GM12878 (cell line): ENCODE measurements around the gene PTP4A1. TPM values are rescaled to one million over a fixed set of nuclear protein-coding genes. Genes with fewer than 3 reads are reported as not detected.

Experiments
- ATAC-seq: fragments of 200-7000 bp; cut with Tn5 transposase; 3 replicates; pipeline ENCODE4 v1.9.1; 2020; ENCODE audit warnings: mild to moderate bottlenecking, moderate library complexity
- BruUV-seq: library from RNA; stranded (reverse); fragments of 400-500 nt; replicated peaks from 2 replicates; lab custom pipeline; 2021; lab: Mats Ljungman, UMichigan
- CTCF ChIA-PET: fragments of 300-600 bp; sonication (Branson Sonifier 250); formaldehyde crosslinking; extraction: SDS; loops from one replicate; lab custom pipeline; 2021; ENCODE audit warnings: inconsistent platforms; lab: Yijun Ruan, JAX
- POLR2A ChIA-PET: fragments of 350-600 bp; formaldehyde crosslinking; extraction: SDS; loops from one replicate; lab custom pipeline; 2021; ENCODE audit warnings: inconsistent platforms; lab: Charles Lee
- RAD21 ChIA-PET: fragments of 300-600 bp; sonication (Branson Sonifier 250); formaldehyde crosslinking; loops from one replicate; lab custom pipeline; 2023; ENCODE audit warnings: antibody characterized with exemption; ENCODE audit not compliant: unreplicated experiment; lab: Charles Lee
- SMC1A ChIA-PET: fragments of 300-600 bp; sonication (Branson Sonifier 250); formaldehyde crosslinking; loops from one replicate; lab custom pipeline; 2023; ENCODE audit not compliant: unreplicated experiment, uncharacterized antibody; lab: Charles Lee
- DNase-seq: peaks from one replicate; pipeline ENCODE4 v3.0.0-alpha.2; 2011; ENCODE audit warnings: low read depth, low spot score
- FAIRE-seq: peaks from 3 replicates; lab custom pipeline; 2011; peaks lifted over from hg19 to GRCh38; lab: Jason Lieb, UNC
- H2AFZ ChIP-seq: 2 replicates; pipeline ENCODE4 v1.6.0; 2011; ENCODE audit warnings: low read depth, low read length, control low read depth; ENCODE audit not compliant: control insufficient read depth
- H3K27ac ChIP-seq: 2 replicates; pipeline ENCODE4 v1.5.1; 2011; ENCODE audit warnings: control low read depth; ENCODE audit not compliant: control insufficient read depth, insufficient read depth
- H3K27me3 ChIP-seq, 2 experiments: replicated peaks in 1 of 2; 2 replicates each; pipeline versions ENCODE4 v1.6.0 to v1.6.1; 2011; ENCODE audit warnings: low read length in 1 of 2; ENCODE audit not compliant: control insufficient read depth in 2 of 2, insufficient read depth in 2 of 2
- H3K36me3 ChIP-seq, 2 experiments: 2 replicates each; pipeline ENCODE4 v1.5.1; 2011; ENCODE audit warnings: low read length in 1 of 2; ENCODE audit not compliant: control insufficient read depth in 2 of 2, insufficient read depth in 2 of 2
- H3K4me1 ChIP-seq: 2 replicates; pipeline ENCODE4 v1.6.1; 2011; ENCODE audit warnings: mild to moderate bottlenecking, low read length, moderate library complexity, mixed read lengths; ENCODE audit not compliant: control insufficient read depth, insufficient read depth
- H3K4me2 ChIP-seq: 2 replicates; pipeline ENCODE4 v1.6.0; 2011; ENCODE audit warnings: control low read depth; ENCODE audit not compliant: control insufficient read depth, insufficient read depth
- H3K4me3 ChIP-seq: fragments of 200-600 bp; sonication (generic); 2 replicates; pipeline ENCODE4 v1.5.1; 2016
- H3K79me2 ChIP-seq: 2 replicates; pipeline ENCODE4 v1.6.0; 2011; ENCODE audit warnings: low read length; ENCODE audit not compliant: control insufficient read depth, insufficient read depth
- H3K9ac ChIP-seq: 2 replicates; pipeline ENCODE4 v1.8.0; 2011; ENCODE audit warnings: low read length, control low read depth, mixed read lengths; ENCODE audit not compliant: control insufficient read depth, insufficient read depth
- H3K9me3 ChIP-seq: replicated peaks from 3 replicates; pipeline ENCODE4 v1.5.1; 2011; ENCODE audit warnings: mild to moderate bottlenecking, low read length; ENCODE audit not compliant: control insufficient read depth, insufficient read depth
- H4K20me1 ChIP-seq: 2 replicates; pipeline ENCODE4 v1.6.0; 2011; ENCODE audit not compliant: control insufficient read depth, insufficient read depth
- CTCF ChIP-seq, 3 experiments: IDR thresholded peaks in 2 of 3; conservative IDR thresholded peaks in 1 of 3; 2 replicates each; pipeline ENCODE4 v1.5.1; 2011; ENCODE audit warnings: low read depth in 3 of 3, low read length in 3 of 3, mild to moderate bottlenecking in 3 of 3, control low read depth in 2 of 3, moderate library complexity in 2 of 3, inconsistent platforms in 1 of 3, mixed read lengths in 1 of 3; ENCODE audit not compliant: control insufficient read depth in 2 of 3, insufficient read depth in 1 of 3; ENCODE audit errors: extremely low read depth in 1 of 3
- CUX1 ChIP-seq: IDR thresholded peaks from 2 replicates; pipeline ENCODE4 v1.6.1; 2012; ENCODE audit warnings: improper control_type of control experiment, low read depth, low read length; ENCODE audit not compliant: insufficient replicate concordance
- ESRRA ChIP-seq: IDR thresholded peaks from 2 replicates; pipeline ENCODE4 v1.6.1; 2012; ENCODE audit warnings: mild to moderate bottlenecking, low read length, improper control_type of control experiment
- KLF5 ChIP-seq: fragments of 450-650 bp; IDR thresholded peaks from 2 replicates; pipeline ENCODE4 v1.6.1; 2014; ENCODE audit warnings: mild to moderate bottlenecking; ENCODE audit not compliant: partially characterized antibody
- MTA3 ChIP-seq: IDR thresholded peaks from 2 replicates; pipeline ENCODE4 v1.6.1; 2012; ENCODE audit warnings: low read length, inconsistent platforms, borderline replicate concordance
- NRF1 ChIP-seq: conservative IDR thresholded peaks from 2 replicates; pipeline ENCODE4 v1.6.1; 2011; ENCODE audit warnings: mild to moderate bottlenecking, low read depth, low read length, improper control_type of control experiment
- PAX8 ChIP-seq: fragments of 450-650 bp; IDR thresholded peaks from 2 replicates; pipeline ENCODE4 v1.6.1; 2017; ENCODE audit warnings: mild to moderate bottlenecking, moderate library complexity
- SUPT20H ChIP-seq: IDR thresholded peaks from 2 replicates; pipeline ENCODE4 v1.6.1; 2011; ENCODE audit warnings: low read depth, mild to moderate bottlenecking, low read length, moderate library complexity, borderline replicate concordance; ENCODE audit not compliant: control insufficient read depth
- TAF1 ChIP-seq: IDR thresholded peaks from 2 replicates; pipeline ENCODE4 v1.6.1; 2011; ENCODE audit warnings: mild to moderate bottlenecking, low read depth, low read length, borderline replicate concordance
- ZBED1 ChIP-seq: IDR thresholded peaks from 2 replicates; pipeline ENCODE4 v1.6.1; 2016; ENCODE audit warnings: borderline replicate concordance
- WGBS: methylation state at CpG from one replicate; pipeline ENCODE4 v1.1.6; 2016; ENCODE audit warnings: low lambda C conversion rate; ENCODE audit not compliant: insufficient replicate concordance, insufficient coverage; ENCODE audit errors: missing lambda C conversion rate; 5-methylcytosine and 5-hydroxymethylcytosine counted together
- in situ Hi-C: fragments of 300-500 bp; cut with MboI; formaldehyde crosslinking; loops from 9 replicates; pipeline ENCODE4 v1.14.3; 2018; ENCODE audit warnings: mixed read lengths
- intact Hi-C: fragments of 100-400 bp; cut with micrococcal nuclease; formaldehyde crosslinking; loops from one replicate; pipeline ENCODE4 v1.14.2; 2022; ENCODE audit not compliant: unreplicated experiment
- polyA plus RNA-seq, 11 experiments: library from polyadenylated mRNA; depleted of rRNA in 4 of 11; unstranded in 6 of 11; stranded (reverse) in 5 of 11; fragments of >200 nt; fragmentation: Nextera tagmentation in 4 of 11; fragmentation: Illumina TruSeq in 1 of 11; extraction: Ambion mirVana in 4 of 11; extraction: Trizol in 1 of 11; gene quantifications; 1 replicate in 1 of 11; 2 replicates in 10 of 11; pipeline versions ENCODE4 v1.2.1 to v1.2.3, GENCODE V29; 2011 to 2016; ENCODE audit warnings: inconsistent platforms in 2 of 11, missing spikeins in 2 of 11, low read depth in 1 of 11
- total RNA-seq, 4 experiments: library from RNA; depleted of rRNA in 3 of 4; stranded (reverse); fragments of >200 nt in 3 of 4; fragmentation: Illumina TruSeq in 1 of 4; extraction: Trizol in 1 of 4; gene quantifications; 2 replicates each; pipeline versions ENCODE4 v1.2.1 to v1.2.3, GENCODE V29; 2013 to 2021

The PTP4A1 gene
- total and polyA plus RNA-seq, 10 of the 15 experiments (the other 5 are each of a cell fraction or from before 2014, with no cell fraction given): 8.5 to 190 (median 46.4) TPM; not detected in 2

GRCh38 chr6:63546236-63546635 is 26.0 kb upstream of the PTP4A1 start:
- no peaks in the 10 kb centered on the region for H3K4me1 ChIP-seq
- no peak for DNase-seq
- in situ Hi-C loops (no loop called here), intact Hi-C loops (no loop called here)
- ChIA-PET SMC1A (no interaction called here), RAD21 (no interaction called here), POLR2A (no interaction called here), CTCF (no interaction called here)
- no peak overlapping the region for H3K4me3 ChIP-seq
- no peak for ATAC-seq
- WGBS: 88% methylated on average over 6 of the region's 6 CpGs
- no TSS peak for BruUV-seq
- H3K9me3 ChIP-seq: no peaks in the 10 kb centered on the region
- no peak for FAIRE-seq
- no peak overlapping the region for H2AFZ ChIP-seq
- H3K36me3 ChIP-seq: no peaks in the 10 kb centered on the region
- no peak overlapping the region for H3K9ac ChIP-seq
- no peaks in the 10 kb centered on the region for H4K20me1 ChIP-seq
- no peak overlapping the region for H3K4me2 ChIP-seq
- no peak overlapping the region for H3K27ac ChIP-seq
- TF ChIP-seq KLF5: no peak
- H3K79me2 ChIP-seq: no peaks in the 10 kb centered on the region
- no peaks in the 10 kb centered on the region for H3K27me3 ChIP-seq

GRCh38 chr6:63546697-63547096 is 25.6 kb upstream of the PTP4A1 start:
- RAD21 ChIA-PET: interaction anchor here (0.7 kb wide), 1 partner anchor 11 kb away, joined by 3 read pairs; no protein-coding TSS in a partner anchor
- CTCF ChIA-PET: no interaction called here
- intact Hi-C loops: no loop called here
- TF ChIP-seq CUX1 (no peak), SUPT20H (no peak), ESRRA (no peak), NRF1 (no peak), CTCF (IDR thresholded peaks at IDR 0.05 in 2 of 3, conservative IDR thresholded peaks at IDR 0.05 in 1 of 3; ENCODE audit: control insufficient read depth in 2 of 3, extremely low read depth in 1 of 3, insufficient read depth in 1 of 3, low read depth in 3 of 3, low read length in 3 of 3) (no peak), MTA3 (no peak), PAX8 (no peak), ZBED1 (no peak), TAF1 (no peak)

More at GRCh38 chr6:63546697-63547096, 25.6 kb upstream of the PTP4A1 start:
- in situ Hi-C loops: no loop called here
- ATAC-seq (no peak), DNase-seq (no peak), FAIRE-seq (no peak)
- H3K27me3 ChIP-seq: no peaks in the 10 kb centered on the region
- H4K20me1 ChIP-seq: no peaks in the 10 kb centered on the region
- WGBS: 100% methylated on average over 1 of the region's 1 CpG
- no peak overlapping the region for H3K9ac ChIP-seq
- H3K27ac ChIP-seq: no peak overlapping the region
- POLR2A ChIA-PET: no interaction called here
- H3K4me3 ChIP-seq: no peak overlapping the region
- no peaks in the 10 kb centered on the region for H3K4me1 ChIP-seq
- H3K4me2 ChIP-seq: no peak overlapping the region
- H2AFZ ChIP-seq: no peak overlapping the region
- no peaks in the 10 kb centered on the region for H3K79me2 ChIP-seq
- no peaks in the 10 kb centered on the region for H3K36me3 ChIP-seq
- BruUV-seq: no TSS peak
- SMC1A ChIA-PET: no interaction called here
- H3K9me3 ChIP-seq: no peaks in the 10 kb centered on the region
